GM12801 (cell line): ENCODE data around the gene VILL.

ENCODE experiments used
- TF ChIP-seq, protein P1 (sequence below): IDR thresholded peaks from one replicate; pipeline ENCODE4 v1.5.1; 2011; ENCODE audit warnings: control low read depth; ENCODE audit not compliant: insufficient read length; ENCODE audit errors: extremely low read depth

The VILL gene

GRCh38 chr3:38005076-38006020, 14.8 kb downstream of the VILL start:
- TF ChIP-seq, protein P1, sequence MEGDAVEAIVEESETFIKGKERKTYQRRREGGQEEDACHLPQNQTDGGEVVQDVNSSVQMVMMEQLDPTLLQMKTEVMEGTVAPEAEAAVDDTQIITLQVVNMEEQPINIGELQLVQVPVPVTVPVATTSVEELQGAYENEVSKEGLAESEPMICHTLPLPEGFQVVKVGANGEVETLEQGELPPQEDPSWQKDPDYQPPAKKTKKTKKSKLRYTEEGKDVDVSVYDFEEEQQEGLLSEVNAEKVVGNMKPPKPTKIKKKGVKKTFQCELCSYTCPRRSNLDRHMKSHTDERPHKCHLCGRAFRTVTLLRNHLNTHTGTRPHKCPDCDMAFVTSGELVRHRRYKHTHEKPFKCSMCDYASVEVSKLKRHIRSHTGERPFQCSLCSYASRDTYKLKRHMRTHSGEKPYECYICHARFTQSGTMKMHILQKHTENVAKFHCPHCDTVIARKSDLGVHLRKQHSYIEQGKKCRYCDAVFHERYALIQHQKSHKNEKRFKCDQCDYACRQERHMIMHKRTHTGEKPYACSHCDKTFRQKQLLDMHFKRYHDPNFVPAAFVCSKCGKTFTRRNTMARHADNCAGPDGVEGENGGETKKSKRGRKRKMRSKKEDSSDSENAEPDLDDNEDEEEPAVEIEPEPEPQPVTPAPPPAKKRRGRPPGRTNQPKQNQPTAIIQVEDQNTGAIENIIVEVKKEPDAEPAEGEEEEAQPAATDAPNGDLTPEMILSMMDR: no peak

DNA sequence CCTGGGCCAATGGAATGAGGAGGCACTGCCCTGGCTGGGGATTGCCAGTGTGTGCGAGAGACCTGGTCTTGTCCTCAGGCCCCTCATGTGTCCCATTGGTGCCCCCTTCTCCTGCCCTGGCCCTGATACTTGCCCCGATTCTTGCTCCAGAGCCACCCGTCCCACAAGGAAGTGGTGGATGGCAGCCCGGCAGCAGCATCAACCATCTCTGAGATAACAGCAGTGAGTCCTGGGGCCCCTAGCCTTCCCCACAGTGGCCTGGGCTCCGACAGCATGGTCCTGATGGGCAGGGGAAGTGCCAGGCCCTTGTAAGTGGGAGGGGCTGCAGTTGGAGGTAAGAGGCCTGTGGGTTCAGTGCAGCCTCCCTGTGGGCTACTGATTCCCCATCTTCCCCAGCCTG, 15.4 kb downstream of the VILL start:
- TF ChIP-seq, protein P1: no peak

DNA sequence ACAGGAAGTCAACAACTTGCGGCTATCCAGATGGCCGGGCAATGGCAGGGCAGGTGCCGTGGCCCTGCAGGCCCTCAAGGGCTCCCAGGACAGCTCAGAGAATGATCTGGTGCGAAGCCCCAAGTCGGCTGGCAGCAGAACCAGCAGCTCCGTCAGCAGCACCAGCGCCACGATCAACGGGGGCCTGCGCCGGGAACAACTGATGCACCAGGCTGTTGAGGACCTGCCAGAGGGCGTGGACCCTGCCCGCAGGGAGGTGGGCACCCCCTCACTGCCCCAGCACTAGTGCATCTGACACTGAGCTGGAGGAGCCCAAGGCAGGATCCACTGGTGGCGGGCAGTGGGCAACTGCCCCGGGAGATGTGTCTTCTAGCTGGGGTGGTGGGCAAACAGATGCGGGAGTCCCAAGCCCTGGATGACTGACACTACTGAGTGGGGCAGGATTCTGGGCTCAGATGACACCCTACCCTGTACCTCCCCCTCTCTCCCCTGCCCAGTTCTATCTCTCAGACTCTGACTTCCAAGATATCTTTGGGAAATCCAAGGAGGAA, 15.9 kb downstream of the VILL start:
- TF ChIP-seq, protein P1: no peak

DNA sequence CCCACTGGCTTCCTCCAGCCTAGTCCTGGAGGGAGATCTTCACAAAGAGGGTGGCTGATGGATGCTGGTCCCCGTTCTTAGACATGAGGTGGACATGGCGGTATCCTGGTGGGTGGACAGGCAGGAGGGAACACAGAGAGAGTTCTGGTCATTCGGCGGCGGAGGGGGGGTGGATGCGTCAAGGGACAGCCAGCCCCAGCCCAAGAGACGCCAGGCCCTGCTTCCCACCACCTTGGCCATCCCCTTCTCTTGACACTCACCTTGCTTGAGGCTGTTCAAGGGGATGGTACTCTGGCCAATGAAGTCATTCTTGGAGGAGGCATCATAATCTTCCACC, 17.1 kb downstream of the VILL start:
- TF ChIP-seq, protein P1: no peak

DNA sequence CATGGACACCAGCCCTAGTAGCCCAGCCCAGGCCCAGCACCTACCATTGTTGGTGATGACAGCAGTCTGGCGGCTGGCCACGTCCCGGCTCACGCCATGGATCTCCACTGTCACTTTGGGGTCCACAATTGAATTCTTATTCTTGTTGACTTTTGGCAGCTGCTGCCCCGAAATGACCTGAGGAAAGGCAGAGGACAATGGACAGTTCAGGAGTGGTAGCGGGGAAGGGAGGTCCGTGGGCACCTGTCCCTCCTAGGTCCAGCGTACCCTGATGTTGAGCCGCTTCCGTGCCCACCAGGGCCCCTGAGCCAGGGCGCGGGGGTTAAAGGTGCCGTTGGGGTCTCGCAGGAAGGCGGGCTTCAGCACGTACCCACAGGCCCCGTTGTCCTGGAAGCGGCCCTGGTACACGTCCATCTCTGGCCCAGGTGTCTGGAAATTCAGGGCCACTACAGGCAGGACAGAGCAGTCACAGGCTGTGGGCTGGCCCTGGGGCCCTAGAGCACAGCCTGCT, 17.7 kb downstream of the VILL start:
- TF ChIP-seq, protein P1: no peak

DNA sequence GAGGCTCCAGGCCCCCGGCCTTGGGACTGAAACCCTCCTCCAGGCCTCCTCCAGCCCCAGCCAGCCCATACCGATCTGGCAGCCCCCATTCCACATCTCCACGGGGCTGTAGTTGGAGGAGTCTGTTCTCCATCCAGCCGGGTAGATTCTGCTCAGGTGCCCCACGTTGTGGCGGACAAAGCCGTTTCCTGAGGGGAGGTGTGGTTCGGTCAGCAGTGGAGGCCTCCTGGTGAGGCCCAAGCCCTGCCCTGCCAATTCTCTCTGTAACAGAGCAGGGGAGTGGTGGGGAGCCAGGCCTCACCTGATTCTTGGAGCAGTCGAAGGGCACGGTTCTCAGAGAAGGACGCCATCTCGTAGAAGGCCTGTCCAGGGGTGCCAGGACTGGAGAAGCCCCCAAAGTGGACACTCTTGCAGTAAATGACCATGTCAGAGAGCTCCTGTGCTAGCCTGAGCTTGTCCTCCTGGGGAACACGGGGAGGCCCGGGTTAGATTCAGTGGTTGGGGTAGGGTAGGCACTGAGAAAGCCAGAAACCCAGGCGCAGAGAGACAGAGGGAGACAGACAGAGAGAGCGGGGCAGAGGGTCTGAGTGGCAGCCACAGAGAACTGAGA, 18.5 kb downstream of the VILL start:
- TF ChIP-seq, protein P1: no peak

GRCh38 chr3:38009807-38010591, 19.4 kb downstream of the VILL start:
- TF ChIP-seq, protein P1: no peak
